WI38 (cell line): Measurements from ENCODE around the gene TSPO.
A peak's percentile ranks its signal among the peaks of the same experiment; 100 is the strongest.

Experiments used
- H3K4me3 ChIP-seq: 2 replicates; pipeline ENCODE4 v1.5.1; 2011; ENCODE audit warnings: low read depth, mild to moderate bottlenecking, control low read depth, low read length
- CTCF ChIP-seq: IDR thresholded peaks from 2 replicates; pipeline ENCODE4 v1.5.1; 2012; ENCODE audit warnings: low read depth, mild to moderate bottlenecking, control low read depth, low read length

TSPO gene

DNA sequence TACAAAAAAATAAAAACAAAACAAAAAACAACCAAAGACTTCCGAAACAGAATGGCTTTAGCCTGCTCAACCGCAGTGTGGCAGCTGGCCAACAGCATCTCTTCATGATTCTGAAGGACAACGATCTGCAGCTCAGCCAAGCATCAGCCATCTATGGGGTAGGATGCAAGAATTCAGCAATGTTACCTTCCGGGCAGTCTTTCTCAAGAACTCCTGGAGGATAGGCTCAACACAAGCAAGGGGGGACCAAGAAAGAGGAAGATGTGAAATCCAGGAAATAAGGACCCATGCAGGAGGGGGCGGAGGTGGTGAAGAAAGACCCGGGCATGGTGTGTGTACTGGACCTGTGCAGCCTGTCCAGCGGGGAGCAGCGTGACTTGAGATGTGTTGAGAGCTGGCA is 3.5 kb upstream of the TSPO start:
- no peak overlapping the region for H3K4me3 ChIP-seq
- no peak for TF ChIP-seq CTCF

DNA sequence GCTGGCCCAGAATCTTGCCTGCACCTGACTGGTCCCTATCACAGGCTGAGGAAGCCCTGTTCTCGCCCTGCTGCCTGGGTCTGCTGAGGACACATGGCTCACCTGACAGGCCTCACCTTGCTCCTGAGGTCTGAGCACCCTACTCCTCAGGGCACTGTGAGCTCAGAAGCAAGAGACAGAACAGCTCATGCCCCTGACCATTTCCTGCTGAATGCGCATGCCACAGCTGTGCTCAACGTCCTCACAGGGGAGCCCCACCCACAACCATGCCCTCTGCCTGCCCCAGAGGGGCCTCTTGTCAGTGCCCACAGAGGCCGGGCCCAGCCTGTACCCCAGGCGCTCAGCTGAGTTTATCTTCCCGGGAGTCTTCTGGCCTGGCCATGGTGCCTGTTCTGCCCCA is 2.8 kb upstream of the TSPO start:
- no peak for TF ChIP-seq CTCF
- no peak overlapping the region for H3K4me3 ChIP-seq

DNA sequence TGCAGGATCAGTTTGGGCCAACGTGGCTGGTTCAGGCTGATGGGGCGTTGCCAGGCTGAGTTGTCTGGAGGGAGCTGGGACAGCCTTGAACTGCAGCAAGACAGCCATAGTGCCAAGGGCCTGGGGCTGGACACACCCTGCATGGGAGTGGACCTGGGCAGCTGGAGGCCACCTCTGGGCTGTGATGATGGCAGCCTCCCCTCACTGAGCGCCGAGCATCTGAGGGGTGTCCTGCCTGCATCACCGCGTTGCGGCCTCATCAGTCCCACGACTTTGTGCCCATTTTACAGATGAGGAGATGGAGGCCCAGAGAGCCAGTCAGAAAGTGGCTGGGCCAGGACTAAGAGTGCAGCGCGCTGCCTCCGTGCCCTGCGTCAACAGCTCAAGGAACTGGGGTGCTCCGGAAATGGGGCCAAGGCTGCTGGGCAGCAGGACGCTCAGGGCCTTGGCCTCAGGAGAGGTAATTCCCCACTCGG is 590 bp upstream of the TSPO start:
- H3K4me3 ChIP-seq, result peak overlapping the region; percentile 76
- no peak for TF ChIP-seq CTCF

DNA sequence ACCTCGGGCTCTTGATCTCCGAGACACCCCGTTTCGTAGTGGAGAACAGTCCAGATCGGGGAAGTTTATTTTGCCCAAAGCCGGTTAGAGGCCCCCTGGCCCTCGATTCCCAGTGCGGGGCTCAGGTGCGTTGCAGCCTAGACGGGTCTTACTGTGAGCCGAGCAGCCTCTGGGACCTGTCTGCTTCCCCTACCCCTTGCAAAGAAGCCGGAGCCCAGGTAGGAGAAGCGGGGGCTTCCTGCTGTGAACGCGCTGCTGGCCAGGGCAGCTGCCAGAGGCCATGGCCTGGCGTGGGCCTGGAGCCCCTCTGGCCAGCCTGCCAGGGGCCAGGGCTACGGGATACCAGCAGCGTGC is 621 bp downstream of the TSPO start:
- no peak for TF ChIP-seq CTCF

DNA sequence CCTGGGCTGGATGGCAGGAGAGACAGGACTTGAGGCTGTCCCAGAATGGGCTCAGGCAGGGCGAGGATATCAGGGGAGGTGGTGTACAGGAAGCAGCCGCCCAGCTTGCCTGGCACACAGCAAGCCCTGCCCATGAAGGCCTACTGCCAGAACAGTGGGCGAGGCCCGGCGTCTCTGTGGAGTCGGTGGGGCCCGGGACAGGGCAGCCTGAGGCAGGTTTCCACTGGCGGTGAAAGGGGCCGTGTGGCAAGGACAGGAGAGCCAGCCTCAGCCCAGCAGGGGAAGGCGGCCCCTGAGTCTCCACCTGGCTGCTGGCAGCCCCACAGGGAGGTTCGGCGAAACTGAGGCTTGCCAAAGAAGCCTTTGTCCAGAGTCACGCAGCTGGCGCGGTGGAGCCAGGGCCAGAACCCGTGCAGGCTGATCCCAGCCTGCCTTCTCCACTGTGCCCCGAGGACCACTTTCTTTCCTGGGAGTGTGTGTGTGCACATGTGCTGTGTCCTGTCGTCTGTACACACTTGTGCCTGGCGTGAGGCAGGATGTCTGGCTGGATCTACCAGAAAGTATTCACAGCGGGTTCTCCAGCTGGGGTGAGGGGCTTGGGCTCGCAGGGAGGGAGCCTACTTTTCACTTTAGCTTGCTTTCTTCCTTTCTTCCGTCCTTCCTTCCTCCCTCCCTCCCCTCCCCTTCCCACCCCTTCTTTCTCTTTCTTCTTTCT is 1.2 kb downstream of the TSPO start:
- TF ChIP-seq CTCF, result no peak
- peak overlapping the region; percentile 76 for H3K4me3 ChIP-seq

More for the DNA sequence above, 621 bp downstream of the TSPO start:
- H3K4me3 ChIP-seq, result peak overlapping the region; percentile 76

GRCh38 chr22:43153899-43154298 is 2.5 kb downstream of the TSPO start:
- H3K4me3 ChIP-seq, result no peak overlapping the region
- no peak for TF ChIP-seq CTCF

- no peak for TF ChIP-seq CTCF
- no peak overlapping the region for H3K4me3 ChIP-seq
Observed at GRCh38 chr22:43154887-43155536, 3.7 kb downstream of the TSPO start.
